Vagina (tissue), 2 donors: Measurements from ENCODE around the gene RFTN1. TPM values are rescaled to one million over a fixed set of nuclear protein-coding genes. Genes with fewer than 3 reads are reported as not detected.

ENCODE experiments used
- DNase-seq, 2 donors: peaks; one replicate each; pipeline ENCODE4 v3.0.0-alpha.2; 2017; ENCODE audit errors: extremely low spot score in 2 of 2
- H3K27ac ChIP-seq: fragments of 200-600 bp; sonication (generic); one replicate; pipeline ENCODE4 v1.5.1; 2019
- H3K27me3 ChIP-seq: fragments of 200-600 bp; sonication (generic); one replicate; pipeline ENCODE4 v1.5.1; 2019
- H3K36me3 ChIP-seq, 2 donors: fragments of 200-600 bp; sonication (generic); one replicate each; pipeline ENCODE4 v1.5.1; 2017 to 2019
- H3K4me1 ChIP-seq: fragments of 200-600 bp; sonication (generic); one replicate; pipeline ENCODE4 v1.5.1; 2019
- H3K4me3 ChIP-seq, 2 donors: fragments of 200-600 bp; sonication (generic); 1 replicate in 1 of 2; 2 replicates in 1 of 2; pipeline ENCODE4 v1.5.1; 2016 to 2019
- H3K9me3 ChIP-seq: fragments of 200-600 bp; sonication (generic); one replicate; pipeline ENCODE4 v1.5.1; 2019
- POLR2A ChIP-seq, 2 donors: fragments of 450-650 bp; IDR thresholded peaks; one replicate each; pipeline ENCODE4 v1.6.1; 2017; ENCODE audit warnings: antibody characterized with exemption in 2 of 2, mild to moderate bottlenecking in 2 of 2, moderate library complexity in 2 of 2
- POLR2AphosphoS5 ChIP-seq, 2 donors: sonication (generic); formaldehyde crosslinking; IDR thresholded peaks; one replicate each; pipeline ENCODE4 v1.9.0; 2017; ENCODE audit warnings: antibody characterized with exemption in 2 of 2, mild to moderate bottlenecking in 2 of 2, low read depth in 1 of 2; ENCODE audit not compliant: insufficient read depth in 1 of 2
- intact Hi-C: fragments of 100-400 bp; cut with DNase I; formaldehyde crosslinking; loops from one replicate; pipeline ENCODE4 v1.15.1; 2023
- total RNA-seq: library from RNA; depleted of rRNA; stranded (reverse); fragments of >200 nt; gene quantifications from one replicate; pipeline ENCODE4 v1.2.3, GENCODE V29; 2016
- TF ChIP-seq, protein P1 (sequence below), 3 experiments: fragments of 450-650 bp in 2 of 3; fragments of 200-600 bp in 1 of 3; sonication (generic) in 1 of 3; IDR thresholded peaks; one replicate each; pipeline ENCODE4 v1.5.1; 2017 to 2019; ENCODE audit warnings: antibody characterized with exemption in 3 of 3, mild to moderate bottlenecking in 2 of 3, moderate library complexity in 2 of 3

RFTN1 gene
- total RNA-seq, 1 donor from 2014 or later, result 47.4 TPM

GRCh38 chr3:16330351-16330750, 183.1 kb downstream of the RFTN1 start:
- TF ChIP-seq POLR2A (IDR thresholded peaks at IDR 0.05), result no peak
- TF ChIP-seq, protein P1, sequence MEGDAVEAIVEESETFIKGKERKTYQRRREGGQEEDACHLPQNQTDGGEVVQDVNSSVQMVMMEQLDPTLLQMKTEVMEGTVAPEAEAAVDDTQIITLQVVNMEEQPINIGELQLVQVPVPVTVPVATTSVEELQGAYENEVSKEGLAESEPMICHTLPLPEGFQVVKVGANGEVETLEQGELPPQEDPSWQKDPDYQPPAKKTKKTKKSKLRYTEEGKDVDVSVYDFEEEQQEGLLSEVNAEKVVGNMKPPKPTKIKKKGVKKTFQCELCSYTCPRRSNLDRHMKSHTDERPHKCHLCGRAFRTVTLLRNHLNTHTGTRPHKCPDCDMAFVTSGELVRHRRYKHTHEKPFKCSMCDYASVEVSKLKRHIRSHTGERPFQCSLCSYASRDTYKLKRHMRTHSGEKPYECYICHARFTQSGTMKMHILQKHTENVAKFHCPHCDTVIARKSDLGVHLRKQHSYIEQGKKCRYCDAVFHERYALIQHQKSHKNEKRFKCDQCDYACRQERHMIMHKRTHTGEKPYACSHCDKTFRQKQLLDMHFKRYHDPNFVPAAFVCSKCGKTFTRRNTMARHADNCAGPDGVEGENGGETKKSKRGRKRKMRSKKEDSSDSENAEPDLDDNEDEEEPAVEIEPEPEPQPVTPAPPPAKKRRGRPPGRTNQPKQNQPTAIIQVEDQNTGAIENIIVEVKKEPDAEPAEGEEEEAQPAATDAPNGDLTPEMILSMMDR (IDR thresholded peaks at IDR 0.05), result no peak
- TF ChIP-seq POLR2AphosphoS5 (IDR thresholded peaks at IDR 0.05; ENCODE audit: insufficient read depth in 1 of 2, low read depth in 1 of 2), result no peak
- no peaks in the 10 kb centered on the region for H3K4me1 ChIP-seq
- no peak for DNase-seq
- H3K4me3 ChIP-seq, result no peak overlapping the region
- no peaks in the 10 kb centered on the region for H3K9me3 ChIP-seq
- no peaks in the 10 kb centered on the region for H3K36me3 ChIP-seq
- intact Hi-C loops, result no loop called here
- no peaks in the 10 kb centered on the region for H3K27me3 ChIP-seq
- H3K27ac ChIP-seq, result no peak overlapping the region

DNA sequence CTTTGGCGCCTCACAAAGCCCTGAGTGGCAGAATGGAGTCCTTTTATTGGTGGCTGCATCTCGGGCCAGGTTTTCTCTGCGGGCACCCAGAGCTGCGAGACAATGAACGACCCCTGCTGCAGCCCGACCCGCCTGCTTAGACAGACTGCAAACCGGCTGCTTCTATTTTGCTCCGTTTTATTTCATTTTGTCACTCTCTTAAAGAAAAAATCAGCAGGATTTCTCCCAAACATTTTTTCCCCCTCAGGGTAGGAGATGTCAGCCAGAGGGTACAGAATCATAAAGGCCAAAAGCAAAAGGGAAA, 183.7 kb downstream of the RFTN1 start:
- intact Hi-C loops, result no loop called here
- Histone ChIP-seq H3K27me3 (no peaks in the 10 kb centered on the region), H3K9me3 (no peaks in the 10 kb centered on the region), H3K4me3 (no peak overlapping the region), H3K36me3 (no peaks in the 10 kb centered on the region), H3K4me1 (no peaks in the 10 kb centered on the region), H3K27ac (no peak overlapping the region)
- DNase-seq, result no peak
- TF ChIP-seq POLR2A (IDR thresholded peaks at IDR 0.05) (no peak), POLR2AphosphoS5 (IDR thresholded peaks at IDR 0.05; ENCODE audit: insufficient read depth in 1 of 2, low read depth in 1 of 2) (no peak)
- TF ChIP-seq, protein P1 (IDR thresholded peaks at IDR 0.05), result no peak

- intact Hi-C loops, result no loop called here
- no peaks in the 10 kb centered on the region for H3K27me3 ChIP-seq
- TF ChIP-seq POLR2AphosphoS5 (IDR thresholded peaks at IDR 0.05; ENCODE audit: insufficient read depth in 1 of 2, low read depth in 1 of 2) (no peak), POLR2A (IDR thresholded peaks at IDR 0.05) (no peak)
- TF ChIP-seq, protein P1 (IDR thresholded peaks at IDR 0.05), result no peak
- H3K36me3 ChIP-seq, result no peaks in the 10 kb centered on the region
- no peaks in the 10 kb centered on the region for H3K4me1 ChIP-seq
- no peak for DNase-seq
- no peaks in the 10 kb centered on the region for H3K9me3 ChIP-seq
- no peak overlapping the region for H3K27ac ChIP-seq
- H3K4me3 ChIP-seq, result no peak overlapping the region
Measured at GRCh38 chr3:16329036-16329825, 184.3 kb downstream of the RFTN1 start.

DNA sequence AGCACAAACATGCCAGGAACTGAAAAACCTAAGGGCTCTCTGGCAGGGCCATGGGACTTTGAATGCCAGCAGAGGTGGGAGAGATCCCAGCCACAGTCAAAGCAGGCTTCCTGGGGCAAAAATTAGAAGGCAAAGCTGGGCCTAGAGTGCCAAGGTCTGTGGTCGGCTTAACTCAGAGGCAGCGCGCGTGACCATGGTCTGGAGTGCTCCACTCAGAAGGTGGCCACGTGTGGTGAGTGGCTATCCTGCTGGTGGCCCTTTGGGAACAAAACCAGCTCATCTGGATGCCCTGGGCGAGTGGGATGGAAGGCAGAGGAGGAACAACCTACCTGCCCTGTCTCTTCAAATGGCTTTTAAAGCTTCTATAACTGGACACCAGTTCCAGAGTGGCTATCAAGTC, 185.4 kb downstream of the RFTN1 start:
- H3K4me3 ChIP-seq, result no peak overlapping the region
- no peak for DNase-seq
- intact Hi-C loops, result no loop called here
- H3K4me1 ChIP-seq, result no peaks in the 10 kb centered on the region
- no peak overlapping the region for H3K27ac ChIP-seq
- no peaks in the 10 kb centered on the region for H3K27me3 ChIP-seq
- H3K9me3 ChIP-seq, result no peaks in the 10 kb centered on the region
- H3K36me3 ChIP-seq, result no peaks in the 10 kb centered on the region
- TF ChIP-seq, protein P1 (IDR thresholded peaks at IDR 0.05), result no peak
- TF ChIP-seq POLR2AphosphoS5 (IDR thresholded peaks at IDR 0.05; ENCODE audit: insufficient read depth in 1 of 2, low read depth in 1 of 2) (no peak), POLR2A (IDR thresholded peaks at IDR 0.05) (no peak)

GRCh38 chr3:16326724-16327349, 186.7 kb downstream of the RFTN1 start:
- intact Hi-C loops, result no loop called here
- no peaks in the 10 kb centered on the region for H3K9me3 ChIP-seq
- no peak overlapping the region for H3K4me3 ChIP-seq
- H3K36me3 ChIP-seq, result peaks cover 0 to 5% of the 10 kb centered on the region in 2 donors
- TF ChIP-seq, protein P1 (IDR thresholded peaks at IDR 0.05), result no peak
- no peak for TF ChIP-seq POLR2AphosphoS5 (IDR thresholded peaks at IDR 0.05; ENCODE audit: insufficient read depth in 1 of 2, low read depth in 1 of 2)
- TF ChIP-seq POLR2A (IDR thresholded peaks at IDR 0.05), result no peak
- H3K27me3 ChIP-seq, result no peaks in the 10 kb centered on the region
- no peaks in the 10 kb centered on the region for H3K4me1 ChIP-seq
- H3K27ac ChIP-seq, result no peak overlapping the region
- no peak for DNase-seq
